Neuron (in vitro differentiated cells): ENCODE results near the gene SELENOV.
A peak's percentile ranks its signal among the peaks of the same experiment; 100 is the strongest.

Source experiments
- H2AFZ ChIP-seq: one replicate; pipeline ENCODE4 v1.6.1; 2013; ENCODE audit warnings: low read depth, mild to moderate bottlenecking, inconsistent platforms, low read length, moderate library complexity
- H3K27me3 ChIP-seq: one replicate; pipeline ENCODE4 v1.6.1; 2013; ENCODE audit warnings: low read length; ENCODE audit not compliant: insufficient read depth
- H3K36me3 ChIP-seq: one replicate; pipeline ENCODE4 v1.6.1; 2013; ENCODE audit warnings: low read length; ENCODE audit not compliant: insufficient read depth
- H3K4me1 ChIP-seq: one replicate; pipeline ENCODE4 v1.6.1; 2013; ENCODE audit warnings: low read length; ENCODE audit not compliant: insufficient read depth
- H3K4me3 ChIP-seq: 2 replicates; pipeline ENCODE4 v1.5.1; 2013; ENCODE audit warnings: mild to moderate bottlenecking, low read length, moderate library complexity
- H3K9me3 ChIP-seq: one replicate; pipeline ENCODE4 v1.6.1; 2013; ENCODE audit warnings: low read length

SELENOV gene

GRCh38 chr19:39539518-39540332 lies 24.8 kb downstream of the SELENOV start, which contains the start of gene EID2:
Gene EID2, minus strand, starts transcription at chr19:39540161. Its CDS starts 82 bp downstream, at chr19:39540079.
- Histone ChIP-seq H3K27me3 (no peaks in the 10 kb centered on the region), H3K9me3 (no peaks in the 10 kb centered on the region), H3K4me3 (peak within 1 kb of the TSS; percentile 79), H2AFZ (peak within 1 kb of the TSS; percentile 81), H3K4me1 (peaks cover 28% of the 10 kb centered on the region), H3K36me3 (no peaks in the 10 kb centered on the region)

- no peaks in the 10 kb centered on the region for H3K27me3 ChIP-seq
- H3K4me3 ChIP-seq = peak overlapping the region; percentile 79
- no peaks in the 10 kb centered on the region for H3K36me3 ChIP-seq
Measured at GRCh38 chr19:39540333-39540673, 25.4 kb downstream of the SELENOV start.

GRCh38 chr19:39542206-39542605 lies 27.3 kb downstream of the SELENOV start:
- peaks cover 28% of the 10 kb centered on the region for H3K4me1 ChIP-seq
- H3K27me3 ChIP-seq = peaks cover 2% of the 10 kb centered on the region
- H3K36me3 ChIP-seq = no peaks in the 10 kb centered on the region
- H3K4me3 ChIP-seq = peak overlapping the region; percentile 13
- peaks cover 3% of the 10 kb centered on the region for H3K9me3 ChIP-seq
- H2AFZ ChIP-seq = peak overlapping the region; percentile 73

More at GRCh38 chr19:39540333-39540673, 25.4 kb downstream of the SELENOV start:
- peaks cover 28% of the 10 kb centered on the region for H3K4me1 ChIP-seq
- no peaks in the 10 kb centered on the region for H3K9me3 ChIP-seq
- peak overlapping the region; percentile 67 for H2AFZ ChIP-seq

GRCh38 chr19:39543477-39543857 lies 28.5 kb downstream of the SELENOV start:
- Histone ChIP-seq H2AFZ (no peak overlapping the region), H3K4me3 (no peak overlapping the region), H3K36me3 (no peaks in the 10 kb centered on the region), H3K9me3 (peaks cover 3% of the 10 kb centered on the region), H3K4me1 (peaks cover 23% of the 10 kb centered on the region), H3K27me3 (peaks cover 2% of the 10 kb centered on the region)

GRCh38 chr19:39544226-39544903 lies 29.4 kb downstream of the SELENOV start:
- Histone ChIP-seq H3K9me3 (peaks cover 3% of the 10 kb centered on the region), H3K4me1 (peaks cover 14% of the 10 kb centered on the region), H3K27me3 (peaks cover 2% of the 10 kb centered on the region), H3K4me3 (no peak overlapping the region), H2AFZ (no peak overlapping the region), H3K36me3 (no peaks in the 10 kb centered on the region)

GRCh38 chr19:39544911-39545310 lies 30.0 kb downstream of the SELENOV start:
- H3K27me3 ChIP-seq = peaks cover 2% of the 10 kb centered on the region

GRCh38 chr19:39546599-39546998 lies 31.7 kb downstream of the SELENOV start:
- no peak overlapping the region for H3K4me3 ChIP-seq
- peaks cover 7% of the 10 kb centered on the region for H3K27me3 ChIP-seq
- no peaks in the 10 kb centered on the region for H3K36me3 ChIP-seq
- H2AFZ ChIP-seq = no peak overlapping the region
- H3K9me3 ChIP-seq = peaks cover 3% of the 10 kb centered on the region
- peaks cover 9% of the 10 kb centered on the region for H3K4me1 ChIP-seq

More at GRCh38 chr19:39544911-39545310, 30.0 kb downstream of the SELENOV start:
- peaks cover 3% of the 10 kb centered on the region for H3K9me3 ChIP-seq
- no peaks in the 10 kb centered on the region for H3K36me3 ChIP-seq
- H3K4me1 ChIP-seq = peaks cover 14% of the 10 kb centered on the region
- H2AFZ ChIP-seq = no peak overlapping the region
- H3K4me3 ChIP-seq = no peak overlapping the region

- H2AFZ ChIP-seq = no peak overlapping the region
- H3K36me3 ChIP-seq = no peaks in the 10 kb centered on the region
- H3K9me3 ChIP-seq = peaks cover 3% of the 10 kb centered on the region
- peaks cover 12% of the 10 kb centered on the region for H3K27me3 ChIP-seq
- no peak overlapping the region for H3K4me3 ChIP-seq
- peaks cover 2% of the 10 kb centered on the region for H3K4me1 ChIP-seq
Measured at GRCh38 chr19:39550197-39550596, 35.3 kb downstream of the SELENOV start.

- peaks cover 2% of the 10 kb centered on the region for H3K4me1 ChIP-seq
- no peaks in the 10 kb centered on the region for H3K9me3 ChIP-seq
- no peak overlapping the region for H3K4me3 ChIP-seq
- H3K36me3 ChIP-seq = no peaks in the 10 kb centered on the region
- no peak overlapping the region for H2AFZ ChIP-seq
- H3K27me3 ChIP-seq = peaks cover 17% of the 10 kb centered on the region
Measured at GRCh38 chr19:39553082-39553652, 38.2 kb downstream of the SELENOV start.

GRCh38 chr19:39554701-39555311 lies 39.9 kb downstream of the SELENOV start:
- Histone ChIP-seq H3K27me3 (peaks cover 17% of the 10 kb centered on the region), H2AFZ (no peak overlapping the region), H3K4me3 (no peak overlapping the region), H3K36me3 (no peaks in the 10 kb centered on the region), H3K4me1 (peaks cover 2% of the 10 kb centered on the region), H3K9me3 (no peaks in the 10 kb centered on the region)

- H3K4me3 ChIP-seq = no peak overlapping the region
- H2AFZ ChIP-seq = no peak overlapping the region
- H3K36me3 ChIP-seq = no peaks in the 10 kb centered on the region
- peaks cover 12% of the 10 kb centered on the region for H3K27me3 ChIP-seq
- H3K4me1 ChIP-seq = peaks cover 2% of the 10 kb centered on the region
- no peaks in the 10 kb centered on the region for H3K9me3 ChIP-seq
Measured at GRCh38 chr19:39555883-39556282, 40.9 kb downstream of the SELENOV start.

- H3K4me1 ChIP-seq = peaks cover 2% of the 10 kb centered on the region
- H3K4me3 ChIP-seq = no peak overlapping the region
- peaks cover 9% of the 10 kb centered on the region for H3K27me3 ChIP-seq
- no peaks in the 10 kb centered on the region for H3K9me3 ChIP-seq
- no peak overlapping the region for H2AFZ ChIP-seq
- no peaks in the 10 kb centered on the region for H3K36me3 ChIP-seq
Measured at GRCh38 chr19:39557811-39558623, 43.1 kb downstream of the SELENOV start.
